Astrocyte of the spinal cord (primary cell): ENCODE data around the gene SNTB2.

ENCODE experiments used
- DNase-seq: peaks from one replicate; pipeline ENCODE4 v3.0.0; 2011; ENCODE audit warnings: low read depth, low spot score
- H3K4me3 ChIP-seq: 2 replicates; pipeline ENCODE4 v1.5.1; 2011; ENCODE audit warnings: low read depth, mild to moderate bottlenecking, low read length, moderate library complexity
- CTCF ChIP-seq: IDR thresholded peaks from 2 replicates; pipeline ENCODE4 v1.5.1; 2012; ENCODE audit warnings: low read depth, mild to moderate bottlenecking, low read length, inconsistent platforms
- in situ Hi-C: cut with HindIII; loops from 2 replicates; pipeline ENCODE4 v1.10.0; 2017; ENCODE audit warnings: low sequenced_read_pairs

The SNTB2 gene

GRCh38 chr16:69225121-69225520 is 38.2 kb downstream of the SNTB2 start:
- no peak for TF ChIP-seq CTCF
- H3K4me3 ChIP-seq = no peak overlapping the region
- DNase-seq = no peak
- in situ Hi-C loops = no loop called here

- H3K4me3 ChIP-seq = no peak overlapping the region
- no peak for DNase-seq
- TF ChIP-seq CTCF = no peak
- in situ Hi-C loops = no loop called here
These were observed 46.2 kb downstream of the SNTB2 start for GRCh38 chr16:69233124-69233523.

- no peak for TF ChIP-seq CTCF
- in situ Hi-C loops = no loop called here
- H3K4me3 ChIP-seq = no peak overlapping the region
- DNase-seq = no peak
These were observed 47.5 kb downstream of the SNTB2 start for GRCh38 chr16:69234460-69234859.

- DNase-seq = no peak
- in situ Hi-C loops = no loop called here
- H3K4me3 ChIP-seq = no peak overlapping the region
- no peak for TF ChIP-seq CTCF
These were observed 49.4 kb downstream of the SNTB2 start for GRCh38 chr16:69236319-69236718.

- in situ Hi-C loops = no loop called here
- H3K4me3 ChIP-seq = no peak overlapping the region
- no peak for TF ChIP-seq CTCF
- no peak for DNase-seq
These were observed 50.3 kb downstream of the SNTB2 start for GRCh38 chr16:69237296-69237695.

- DNase-seq = no peak
- in situ Hi-C loops = no loop called here
- no peak overlapping the region for H3K4me3 ChIP-seq
- TF ChIP-seq CTCF = no peak
These were observed 52.9 kb downstream of the SNTB2 start for GRCh38 chr16:69239851-69240250.

GRCh38 chr16:69240331-69240730 is 53.4 kb downstream of the SNTB2 start:
- peak; percentile 24 for DNase-seq
- TF ChIP-seq CTCF = no peak
- no peak overlapping the region for H3K4me3 ChIP-seq
- in situ Hi-C loops = no loop called here
